Activated CD4-positive, alpha-beta T cell treated with anti-CD3 and anti-CD28 coated beads, Interleukin-2, amount 50 U/mL, for 4 hours (primary cell): ENCODE results near the gene CARD10.

Experiments
- DNase-seq, 2 experiments: peaks; one replicate each; pipeline ENCODE4 v3.0.0-alpha.2; 2020

Gene CARD10, protein sequence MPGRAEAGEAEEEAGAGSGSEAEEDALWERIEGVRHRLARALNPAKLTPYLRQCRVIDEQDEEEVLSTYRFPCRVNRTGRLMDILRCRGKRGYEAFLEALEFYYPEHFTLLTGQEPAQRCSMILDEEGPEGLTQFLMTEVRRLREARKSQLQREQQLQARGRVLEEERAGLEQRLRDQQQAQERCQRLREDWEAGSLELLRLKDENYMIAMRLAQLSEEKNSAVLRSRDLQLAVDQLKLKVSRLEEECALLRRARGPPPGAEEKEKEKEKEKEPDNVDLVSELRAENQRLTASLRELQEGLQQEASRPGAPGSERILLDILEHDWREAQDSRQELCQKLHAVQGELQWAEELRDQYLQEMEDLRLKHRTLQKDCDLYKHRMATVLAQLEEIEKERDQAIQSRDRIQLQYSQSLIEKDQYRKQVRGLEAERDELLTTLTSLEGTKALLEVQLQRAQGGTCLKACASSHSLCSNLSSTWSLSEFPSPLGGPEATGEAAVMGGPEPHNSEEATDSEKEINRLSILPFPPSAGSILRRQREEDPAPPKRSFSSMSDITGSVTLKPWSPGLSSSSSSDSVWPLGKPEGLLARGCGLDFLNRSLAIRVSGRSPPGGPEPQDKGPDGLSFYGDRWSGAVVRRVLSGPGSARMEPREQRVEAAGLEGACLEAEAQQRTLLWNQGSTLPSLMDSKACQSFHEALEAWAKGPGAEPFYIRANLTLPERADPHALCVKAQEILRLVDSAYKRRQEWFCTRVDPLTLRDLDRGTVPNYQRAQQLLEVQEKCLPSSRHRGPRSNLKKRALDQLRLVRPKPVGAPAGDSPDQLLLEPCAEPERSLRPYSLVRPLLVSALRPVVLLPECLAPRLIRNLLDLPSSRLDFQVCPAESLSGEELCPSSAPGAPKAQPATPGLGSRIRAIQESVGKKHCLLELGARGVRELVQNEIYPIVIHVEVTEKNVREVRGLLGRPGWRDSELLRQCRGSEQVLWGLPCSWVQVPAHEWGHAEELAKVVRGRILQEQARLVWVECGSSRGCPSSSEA

DNA sequence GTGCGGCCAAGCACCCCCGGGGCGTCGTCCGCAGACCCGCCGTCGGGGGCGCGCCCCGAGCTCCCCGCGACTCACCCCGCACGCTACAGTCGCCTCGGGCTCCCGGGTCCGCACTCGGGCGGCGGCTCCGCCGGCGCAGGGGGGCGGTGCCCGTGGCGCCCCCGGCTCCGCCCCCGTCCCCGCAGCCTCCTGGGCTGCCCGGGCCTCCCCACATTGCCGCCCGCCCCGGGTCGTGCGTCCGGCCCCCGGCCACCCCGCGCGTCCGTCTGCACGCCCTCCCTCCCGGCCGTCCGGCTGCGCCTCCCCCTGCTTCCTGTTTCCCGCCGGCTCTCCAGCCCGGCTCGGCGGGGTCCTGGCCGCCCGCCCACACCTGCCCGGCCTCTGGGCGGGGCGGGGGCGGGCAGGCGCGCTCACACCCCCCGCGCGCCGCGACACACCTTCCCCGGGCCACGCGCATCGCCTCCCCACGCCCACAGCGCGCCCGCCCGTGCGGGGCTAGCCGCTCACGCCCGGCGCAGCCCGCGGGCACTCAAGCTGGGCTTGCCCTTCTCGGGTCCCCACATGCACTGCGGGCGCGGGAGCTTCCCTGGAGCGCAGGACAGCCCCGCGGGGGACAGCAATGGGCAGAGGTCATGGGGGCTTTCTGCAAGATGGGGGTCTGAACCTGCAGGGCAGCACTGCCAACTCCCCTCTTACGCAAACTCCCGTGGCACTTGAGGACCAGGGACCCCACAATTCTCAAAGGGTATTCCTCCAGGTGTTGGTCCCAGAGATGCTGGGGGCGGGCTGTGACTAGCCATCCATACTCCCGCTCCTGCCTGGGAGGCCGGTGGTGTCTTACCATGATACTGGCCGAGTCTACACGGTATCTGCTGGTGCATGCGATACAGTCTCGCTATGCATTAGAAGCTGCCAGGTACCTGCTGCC, at the start of gene CARD10:
TSS of gene CARD10 (minus strand) at position 148 of the 928 bp plus-strand sequence. CDS start 215 bp downstream, outside the sequence.
- DNase-seq: no peak

DNA sequence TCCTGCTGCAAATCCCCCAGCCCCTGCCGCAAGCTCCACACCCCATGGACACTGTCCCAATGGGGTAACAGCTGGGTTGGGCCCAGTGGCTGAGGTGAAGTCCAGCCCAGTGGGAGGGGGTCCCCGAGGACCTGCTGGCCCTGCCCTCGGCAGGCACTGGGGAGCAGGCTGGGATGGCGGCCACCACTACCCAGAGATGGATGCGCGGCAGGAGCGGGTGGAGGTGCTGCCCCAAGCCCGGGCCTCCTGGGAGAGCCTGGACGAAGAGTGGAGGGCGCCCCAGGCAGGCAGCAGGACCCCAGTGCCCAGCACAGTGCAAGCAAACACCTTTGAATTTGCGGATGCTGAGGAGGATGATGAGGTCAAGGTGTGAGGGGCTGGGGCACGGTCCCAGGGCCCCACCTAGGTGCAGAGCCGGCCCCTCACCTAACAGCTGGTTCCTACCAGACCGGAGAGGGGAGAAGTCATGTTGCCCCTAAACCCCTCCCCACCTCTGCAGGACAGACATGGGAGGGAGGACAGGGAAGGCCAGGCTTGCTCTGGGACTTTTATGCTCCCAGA, 49.3 kb upstream of the CARD10 start:
- no peak for DNase-seq

DNA sequence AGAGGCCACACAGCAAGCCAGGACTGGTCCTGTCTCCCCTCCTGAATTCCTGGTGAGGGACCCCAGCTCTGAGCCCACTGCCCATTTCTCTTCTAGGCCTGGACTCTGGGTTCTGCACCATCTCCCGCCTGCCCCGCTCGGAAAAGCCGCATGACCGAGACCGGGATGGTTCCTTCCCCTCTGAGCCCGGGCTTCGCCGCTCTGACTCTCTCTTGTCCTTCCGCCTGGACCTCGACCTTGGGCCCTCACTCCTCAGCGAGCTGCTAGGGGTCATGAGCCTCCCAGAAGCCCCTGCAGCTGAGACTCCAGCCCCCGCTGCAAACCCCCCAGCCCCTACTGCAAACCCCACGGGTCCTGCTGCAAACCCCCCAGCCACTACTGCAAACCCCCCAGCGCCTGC, 48.8 kb upstream of the CARD10 start:
- no peak for DNase-seq

- peak; percentile 85 for DNase-seq
Measured at GRCh38 chr22:37566903-37567798, 47.9 kb upstream of the CARD10 start.

DNA sequence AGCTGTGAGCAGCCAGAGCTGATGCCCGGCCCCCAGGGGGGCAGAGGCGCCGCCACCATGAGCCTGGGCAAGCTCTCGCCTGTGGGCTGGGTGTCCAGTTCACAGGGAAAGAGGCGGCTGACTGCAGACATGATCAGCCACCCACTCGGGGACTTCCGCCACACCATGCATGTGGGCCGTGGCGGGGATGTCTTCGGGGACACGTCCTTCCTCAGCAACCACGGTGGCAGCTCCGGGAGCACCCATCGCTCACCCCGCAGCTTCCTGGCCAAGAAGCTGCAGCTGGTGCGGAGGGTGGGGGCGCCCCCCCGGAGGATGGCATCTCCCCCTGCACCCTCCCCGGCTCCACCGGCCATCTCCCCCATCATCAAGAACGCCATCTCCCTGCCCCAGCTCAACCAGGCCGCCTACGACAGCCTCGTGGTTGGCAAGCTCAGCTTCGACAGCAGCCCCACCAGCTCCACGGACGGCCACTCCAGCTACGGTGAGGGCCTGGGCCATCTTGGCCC, 47.2 kb upstream of the CARD10 start:
- DNase-seq: peak in 1 of 2 experiments; percentile 14

- DNase-seq: no peak
Measured at GRCh38 chr22:37565830-37566229, 46.6 kb upstream of the CARD10 start.

DNA sequence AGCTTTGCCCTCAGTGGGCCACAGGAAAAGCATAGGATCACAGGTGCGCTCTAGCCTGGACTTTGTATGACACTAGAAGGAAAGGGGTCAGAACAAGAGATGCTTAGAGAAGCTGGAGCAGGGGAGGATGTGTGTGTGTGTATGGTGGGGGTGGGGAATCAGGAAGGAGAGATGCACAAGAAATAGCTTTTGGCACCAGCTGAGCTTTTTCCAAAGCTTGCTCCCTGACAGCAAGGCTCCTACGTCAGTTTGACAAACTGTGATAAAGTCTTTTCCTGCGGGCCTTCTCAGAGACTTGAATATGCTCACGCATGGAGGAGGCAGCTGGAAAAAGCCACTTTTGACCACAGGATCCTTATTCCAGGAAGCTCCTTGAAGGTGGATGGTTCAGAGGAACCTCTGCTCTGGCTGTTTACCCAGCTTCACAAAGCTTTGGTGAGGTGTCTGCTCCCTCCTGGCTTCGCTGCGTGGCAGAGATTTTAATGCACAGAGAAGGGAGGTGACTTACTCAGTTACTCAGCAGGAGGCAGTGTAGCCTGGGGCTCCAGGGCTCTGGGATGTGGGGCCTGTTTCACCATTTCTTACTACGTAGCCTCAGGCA, 45.0 kb upstream of the CARD10 start:
- no peak for DNase-seq

DNA sequence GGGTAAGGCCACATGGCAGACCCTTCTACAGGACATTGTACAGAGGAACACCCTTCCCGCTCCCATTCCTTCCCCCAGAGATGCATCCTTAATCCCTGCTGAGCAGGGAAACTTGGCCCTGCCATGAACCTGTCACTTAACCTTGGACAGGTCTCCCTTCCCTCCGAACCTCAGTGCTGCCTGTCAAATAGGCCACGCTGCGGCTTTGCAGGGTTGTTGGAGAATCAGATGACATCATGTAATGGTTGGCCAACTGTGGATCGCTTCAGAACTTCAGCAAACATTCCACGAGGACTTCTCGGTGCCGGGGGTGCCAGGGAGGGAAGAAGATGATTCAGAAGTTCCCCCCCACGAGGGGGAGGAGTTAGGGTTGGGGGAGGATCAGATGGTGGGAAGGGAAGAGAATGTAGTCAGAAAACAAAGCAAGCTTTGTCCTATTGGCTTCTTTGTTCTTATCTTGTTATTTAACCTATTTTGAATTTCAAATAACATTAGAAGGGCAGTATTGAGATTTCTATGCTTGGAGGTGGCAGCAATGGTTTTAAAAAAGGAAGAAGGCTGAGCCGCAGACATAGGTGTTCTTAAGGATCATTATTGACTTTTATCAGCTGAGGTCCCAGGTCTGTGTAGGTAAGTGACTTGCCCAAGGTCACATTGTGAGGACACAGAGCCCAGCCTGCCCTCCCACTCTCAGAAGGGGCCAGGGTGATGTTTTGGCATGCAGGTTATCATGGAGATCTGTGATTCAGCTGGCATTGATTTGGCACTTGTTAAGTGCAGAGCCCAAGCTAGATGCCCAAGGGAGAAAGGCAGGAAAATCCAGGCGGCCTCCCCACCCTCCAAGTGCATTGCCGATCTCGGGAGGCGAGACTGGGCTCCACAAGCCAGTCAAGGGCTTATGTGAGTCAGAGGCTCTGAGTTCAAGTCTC, 44.2 kb upstream of the CARD10 start:
- no peak for DNase-seq

DNA sequence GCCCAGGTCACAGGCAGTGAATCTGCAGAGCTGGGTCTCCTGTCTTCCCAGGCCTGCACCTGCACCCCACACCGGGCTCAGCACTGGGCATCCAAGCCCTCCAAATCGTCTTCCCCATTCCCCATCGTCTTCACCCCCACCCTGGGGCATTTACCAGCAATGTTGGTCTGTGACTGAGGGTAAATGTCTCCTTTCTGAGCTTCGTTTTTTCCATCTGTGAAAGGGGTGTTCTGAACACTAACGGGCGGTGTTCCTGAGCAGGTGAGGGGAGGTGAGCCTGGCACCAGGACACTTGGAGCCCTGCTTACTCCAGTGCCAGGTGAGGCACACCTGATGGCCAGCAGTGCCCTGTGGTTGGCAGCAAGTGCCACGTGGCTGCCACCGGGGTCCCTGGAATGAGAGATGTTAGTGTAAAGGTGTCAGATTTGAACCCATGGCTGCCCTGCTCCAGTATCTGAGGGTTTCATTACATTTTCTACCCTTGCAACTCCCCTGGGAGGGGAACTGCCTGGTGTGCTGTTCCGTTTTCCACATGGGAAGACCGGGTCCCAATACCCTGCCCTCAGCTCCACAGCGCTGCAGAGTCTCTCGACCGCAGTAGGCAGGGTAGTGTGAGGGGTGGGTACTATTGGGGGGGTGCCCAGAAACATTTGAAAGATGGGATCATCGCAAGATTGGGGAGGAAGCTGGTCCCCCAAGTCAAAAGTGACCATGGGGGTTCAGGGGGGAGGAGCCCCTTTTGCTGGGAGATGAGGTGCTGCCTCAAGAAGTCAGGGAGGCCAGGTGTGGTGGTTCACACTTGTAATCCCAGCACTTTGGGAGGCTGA, 43.0 kb upstream of the CARD10 start:
- no peak for DNase-seq

DNA sequence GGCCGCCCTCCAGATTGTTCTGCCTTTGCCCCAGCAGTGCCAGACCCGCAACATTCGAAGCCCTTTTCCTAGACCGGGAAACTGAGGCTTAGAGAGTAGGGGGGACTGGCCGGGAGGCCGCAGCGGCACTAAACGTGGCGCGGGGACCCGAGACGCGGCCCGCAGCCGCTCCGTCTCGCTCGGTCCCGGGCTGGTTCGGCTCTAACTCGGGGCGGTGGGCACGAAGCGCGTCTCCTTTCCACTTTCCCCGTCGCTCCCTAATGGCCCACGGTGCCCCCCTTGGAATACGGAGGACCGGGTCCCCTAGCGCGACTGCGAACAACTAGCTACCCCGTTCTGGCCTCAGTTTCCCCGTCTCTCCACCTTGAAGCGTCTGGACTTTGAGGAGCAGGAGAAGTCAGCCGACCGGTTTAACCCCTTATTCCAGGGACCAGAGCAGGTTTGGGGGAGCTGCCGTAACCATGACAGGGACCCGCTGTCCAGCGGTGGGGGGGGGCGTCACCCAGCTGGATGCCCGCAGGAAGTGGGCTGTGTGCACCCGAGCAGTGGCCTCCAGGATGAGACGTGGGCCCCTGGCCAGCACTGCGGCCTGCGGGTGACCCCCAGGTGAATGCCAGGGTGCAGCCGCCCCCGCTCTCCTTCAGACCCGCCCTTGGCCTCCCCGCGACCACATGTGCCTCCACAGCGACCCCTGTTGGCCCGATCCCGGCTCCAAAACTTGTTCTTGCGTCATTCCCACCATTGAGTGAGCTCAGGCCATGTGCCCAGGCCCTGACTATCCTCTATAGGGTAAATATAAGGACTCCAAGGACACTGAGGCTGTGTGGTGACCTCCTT, 42.2 kb upstream of the CARD10 start:
- peak; percentile 76 to 80 for DNase-seq

GRCh38 chr22:37560608-37561211, 41.5 kb upstream of the CARD10 start:
- no peak for DNase-seq

GRCh38 chr22:37559901-37560607, 40.8 kb upstream of the CARD10 start, which contains the start of gene CDC42EP1:
Gene CDC42EP1, plus strand, starts transcription at chr22:37560480. Its CDS starts 5,870 bp downstream, at chr22:37566350.
- no peak for DNase-seq

GRCh38 chr22:37559521-37559900, 40.3 kb upstream of the CARD10 start:
- no peak for DNase-seq

DNA sequence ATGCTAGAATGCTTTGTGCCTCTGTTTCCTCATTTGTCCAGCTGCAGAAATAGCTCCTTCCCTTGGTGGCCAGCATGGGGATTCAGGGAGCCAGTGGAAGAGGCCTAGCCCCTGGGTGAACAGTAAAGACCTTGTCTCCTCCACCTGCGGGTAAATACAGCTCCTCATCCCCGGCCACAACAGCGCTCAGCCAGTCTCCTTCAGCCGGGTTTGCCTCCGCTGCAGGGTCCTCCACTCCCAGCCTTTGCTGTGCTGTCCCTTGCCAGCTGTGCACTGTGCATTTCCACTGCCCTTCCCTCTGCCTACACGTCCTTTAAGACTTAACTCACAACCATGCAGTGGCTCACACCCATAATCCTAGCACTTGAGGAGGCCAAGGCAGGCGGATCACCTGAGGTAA, 39.6 kb upstream of the CARD10 start:
- DNase-seq: no peak

DNA sequence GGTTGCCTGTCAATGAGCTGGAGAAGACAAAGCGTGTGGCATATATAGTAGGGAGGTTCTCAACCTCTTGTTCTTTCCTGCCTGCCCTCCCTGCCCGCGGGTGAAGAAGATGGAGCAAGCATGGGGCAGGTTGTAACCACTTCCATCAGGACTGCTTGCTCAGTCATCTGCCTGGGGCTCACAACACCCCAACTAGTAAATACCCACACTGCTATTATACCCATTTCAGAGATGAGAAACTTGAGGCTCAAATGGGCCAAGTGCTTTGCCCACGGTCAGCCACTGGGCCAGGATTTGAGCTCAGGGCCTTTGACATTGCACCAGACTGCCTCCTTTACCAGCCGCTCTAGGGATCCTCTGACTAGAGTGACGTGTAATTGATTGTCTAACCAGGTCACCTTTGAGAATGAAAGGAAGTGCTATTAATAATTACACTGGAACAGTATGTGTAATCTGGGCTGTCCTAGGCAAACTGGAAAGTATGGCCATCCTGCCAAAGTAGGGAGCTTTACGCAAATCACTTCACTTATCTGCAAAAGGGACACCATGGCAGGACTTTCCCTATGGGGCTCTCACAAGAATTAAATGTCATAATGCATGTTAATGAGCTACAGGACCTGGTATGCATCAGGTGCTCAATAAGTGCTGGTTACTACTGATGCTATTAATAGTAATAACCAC, 38.2 kb upstream of the CARD10 start:
- no peak for DNase-seq
